Dermis blood vessel endothelial cell (primary cell): ENCODE data around the gene SPTB. TPM values are rescaled to one million over a fixed set of nuclear protein-coding genes. Genes with fewer than 3 reads are reported as not detected.

Source experiments
- DNase-seq: peaks from one replicate; pipeline ENCODE4 v3.0.0; 2010
- total RNA-seq: library from RNA; depleted of rRNA; stranded (reverse); fragments of >200 nt; gene quantifications from 2 replicates; pipeline ENCODE4 v1.2.3, GENCODE V29; 2014

The SPTB gene
- total RNA-seq, 1 donor from 2014 or later = under 0.01 TPM

DNA sequence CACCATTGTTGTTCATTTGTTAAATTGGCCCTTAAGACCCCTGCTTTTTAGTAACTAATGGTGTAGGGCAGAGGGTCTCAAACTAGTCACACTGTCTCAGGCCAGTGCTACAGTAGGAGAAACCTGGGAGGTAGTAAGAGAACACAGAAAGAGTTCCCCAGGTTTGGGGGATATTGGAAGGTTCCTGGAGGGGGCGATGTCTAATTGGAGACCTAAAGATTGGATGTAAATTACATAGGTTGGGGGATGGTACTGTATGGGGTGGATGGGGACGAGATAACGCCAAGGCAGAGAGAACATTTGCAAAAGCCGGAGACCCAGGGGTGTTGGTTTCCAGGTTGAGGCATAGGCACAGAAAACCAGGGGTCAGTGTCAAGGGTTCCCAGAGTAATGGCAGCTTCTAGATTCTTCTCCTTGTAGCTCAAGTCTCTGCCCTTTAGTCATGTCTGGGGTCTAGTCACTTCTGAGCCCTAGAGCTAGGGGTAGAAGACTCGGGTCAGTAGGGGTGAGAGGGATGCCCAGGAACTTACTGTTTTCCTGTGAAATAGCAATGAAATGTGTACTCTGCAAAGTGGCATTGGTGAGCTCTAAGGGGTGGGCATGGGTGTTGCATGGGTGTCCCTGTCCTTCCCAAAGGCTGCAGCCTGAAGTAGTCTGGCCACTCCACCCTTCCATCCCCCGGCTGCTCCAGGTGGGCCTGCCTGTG lies 153.7 kb downstream of the SPTB start:
- no peak for DNase-seq

DNA sequence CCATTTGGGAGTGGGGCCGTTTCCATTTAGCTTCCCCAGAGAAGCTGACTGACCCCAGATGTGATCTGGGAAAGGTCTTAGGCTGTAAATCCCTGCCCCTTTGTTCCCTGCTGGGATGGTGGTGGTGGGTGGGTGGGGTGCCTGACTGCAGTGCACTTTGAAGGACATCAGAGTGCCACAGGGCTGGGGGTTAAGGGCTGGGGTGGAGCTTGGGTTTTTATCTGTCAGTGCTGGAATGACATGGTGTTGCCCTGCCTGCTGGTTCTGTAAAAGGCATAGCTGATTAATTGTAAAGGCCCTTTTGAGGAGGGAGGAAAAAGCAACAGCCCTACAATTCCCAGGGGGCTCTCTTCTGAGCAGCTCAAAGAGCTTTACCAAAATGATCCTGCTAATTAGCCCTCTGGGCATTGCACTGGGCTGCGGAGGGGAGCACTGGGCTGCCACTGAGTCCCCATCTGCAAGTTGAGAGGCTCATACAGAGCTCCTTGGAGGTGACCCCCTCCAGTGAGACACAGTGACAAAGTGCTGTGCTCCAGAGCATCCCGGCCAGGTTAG lies 154.4 kb downstream of the SPTB start:
- DNase-seq = no peak

DNA sequence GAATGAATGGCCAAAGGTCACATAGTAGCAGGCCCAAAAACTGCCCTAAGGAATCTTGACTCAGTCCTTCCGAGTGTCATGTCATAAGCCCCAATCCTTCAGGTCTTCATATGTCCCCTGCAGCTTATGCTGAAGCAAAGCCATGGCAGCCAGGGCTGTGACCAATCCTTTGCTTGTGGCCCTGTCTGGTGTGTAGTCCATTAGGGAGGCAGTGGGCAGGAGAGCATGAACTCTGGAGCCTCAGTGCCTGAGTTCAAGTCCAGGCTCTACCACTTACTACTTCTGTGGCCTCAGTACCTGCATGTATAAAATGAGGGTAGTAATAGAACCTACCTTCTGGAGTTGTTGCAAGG lies 155.2 kb downstream of the SPTB start:
- no peak for DNase-seq

DNA sequence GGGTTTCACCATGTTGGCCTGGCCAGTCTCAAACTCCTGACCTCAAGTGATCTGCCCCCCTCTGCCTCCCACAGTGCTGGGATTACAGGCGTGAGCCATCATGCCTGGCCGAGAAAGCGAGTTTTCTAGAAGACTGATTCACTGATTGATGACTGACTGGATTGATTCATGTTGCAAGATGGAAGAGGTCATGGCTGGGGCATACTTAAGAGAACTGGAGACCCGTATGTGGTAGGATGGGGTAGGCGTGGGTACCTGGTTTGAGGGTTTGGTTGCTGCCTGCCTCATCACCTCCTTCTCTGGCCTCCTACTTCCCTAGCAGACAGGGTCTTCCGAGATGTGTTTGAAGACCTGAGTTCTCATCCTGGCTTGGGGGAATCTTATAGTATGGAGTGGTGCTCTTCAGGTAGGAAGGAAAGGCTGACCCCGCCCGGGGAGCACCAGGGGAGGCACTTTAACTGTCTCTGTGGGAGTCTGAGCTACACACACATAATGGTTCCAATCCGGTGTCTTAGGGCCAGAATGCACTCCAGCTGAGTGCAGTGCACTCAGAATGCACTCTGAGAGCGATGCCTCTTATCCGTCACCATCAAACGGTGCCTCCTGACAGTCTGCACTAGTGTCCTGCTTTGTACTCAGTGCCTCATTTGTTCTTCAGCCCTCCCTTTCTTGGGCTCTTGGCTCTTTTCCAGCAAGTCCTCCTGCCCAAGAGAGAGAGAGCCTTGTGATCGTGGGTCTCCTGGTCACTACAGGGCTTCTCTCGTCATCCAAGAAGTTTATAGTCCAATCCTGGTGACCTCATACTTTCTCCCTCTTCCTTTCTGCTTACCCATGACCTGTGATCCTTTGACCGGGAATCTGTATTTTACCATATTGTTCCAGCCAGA lies 155.8 kb downstream of the SPTB start:
- DNase-seq = no peak

DNA sequence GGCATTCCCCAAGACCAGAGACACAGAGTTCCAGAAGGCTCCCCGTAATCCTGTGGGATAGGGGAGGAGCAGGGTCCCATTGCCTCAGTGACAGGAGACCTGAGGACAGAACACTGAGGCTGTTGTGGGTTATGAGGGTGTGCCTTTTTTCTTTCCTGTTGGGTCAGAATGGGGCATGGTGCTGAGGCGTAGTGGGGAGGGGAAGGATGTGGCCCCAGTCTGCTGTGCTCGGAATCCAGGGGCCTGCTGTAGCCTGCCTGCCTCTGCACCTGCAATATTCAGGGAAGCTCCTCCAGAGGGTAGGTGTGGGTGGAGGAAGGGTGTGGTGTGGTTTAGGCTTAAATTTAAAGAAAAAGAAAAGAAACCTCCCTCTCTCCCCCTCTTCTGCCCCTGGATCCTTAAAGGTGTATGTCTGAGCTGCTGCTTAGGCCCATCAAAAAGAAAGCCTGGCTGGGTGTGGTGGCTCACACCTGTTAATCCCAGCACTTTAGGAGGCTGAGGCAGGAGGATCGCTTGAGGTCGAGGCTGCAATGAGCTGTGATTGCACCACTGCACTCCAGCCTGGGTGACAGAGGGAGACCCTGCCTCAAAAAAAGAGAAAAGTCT lies 156.8 kb downstream of the SPTB start:
- DNase-seq = no peak

DNA sequence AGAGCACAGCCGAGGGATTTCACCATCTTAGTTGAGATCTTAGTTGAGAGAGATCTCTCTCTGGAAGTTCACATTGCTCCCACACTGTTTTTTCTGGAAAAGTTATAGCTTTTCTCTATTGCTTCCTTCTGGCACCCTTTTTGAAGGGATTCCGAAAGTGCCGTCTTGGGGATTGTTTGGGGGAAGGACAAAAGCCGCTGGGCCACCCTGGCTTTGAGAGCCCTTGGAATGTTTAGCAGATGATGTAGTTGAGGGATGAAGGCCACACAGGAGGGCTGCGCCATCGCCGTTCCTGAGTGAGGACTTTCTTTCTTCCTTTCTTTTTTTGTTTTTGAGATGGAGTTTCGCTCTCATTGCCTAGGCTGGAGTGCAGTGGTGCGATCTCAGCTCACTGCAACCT lies 157.8 kb downstream of the SPTB start:
- DNase-seq = no peak

DNA sequence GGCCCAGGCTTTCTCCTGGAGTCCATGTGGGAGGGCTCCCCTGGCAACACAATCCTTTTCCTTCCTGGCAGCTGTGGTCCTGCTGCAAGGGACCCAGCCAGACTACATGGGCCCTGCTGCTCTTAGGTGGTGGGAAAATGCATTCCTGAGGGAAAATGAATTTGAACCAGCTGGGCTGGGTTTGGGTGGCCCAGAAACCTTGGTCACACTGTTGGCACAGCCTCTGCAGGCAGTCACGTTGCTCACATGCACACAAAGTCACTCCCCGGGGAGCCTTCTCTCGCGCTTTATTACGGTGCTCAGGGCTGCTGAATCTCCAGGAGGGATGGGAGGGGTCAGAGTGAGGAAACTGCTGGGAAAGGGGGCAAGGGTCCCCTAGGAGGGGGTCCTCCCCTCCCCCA lies 158.3 kb downstream of the SPTB start:
- DNase-seq = no peak

DNA sequence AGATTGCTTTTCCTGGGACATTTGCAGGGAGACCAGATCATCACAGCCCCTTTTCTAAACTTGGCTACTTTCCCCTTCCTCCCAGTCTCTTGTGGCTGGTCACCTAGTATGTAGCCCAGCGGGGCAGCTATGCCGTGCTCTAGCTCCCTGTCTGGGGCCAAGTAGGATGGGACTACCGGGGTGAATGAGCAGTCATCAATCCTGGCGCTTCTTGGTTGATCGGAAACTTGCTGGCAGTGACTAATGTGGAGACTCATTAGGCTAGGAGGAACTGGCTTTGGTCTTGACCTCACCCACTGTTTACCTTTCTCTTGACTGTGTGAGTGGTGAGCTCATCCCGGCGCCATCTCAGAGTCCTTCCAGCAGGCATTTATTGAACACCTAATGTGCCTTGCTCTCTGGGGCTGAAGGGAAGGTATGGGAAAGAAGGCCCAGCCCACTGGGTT lies 159.6 kb downstream of the SPTB start:
- DNase-seq = peak; percentile 42

DNA sequence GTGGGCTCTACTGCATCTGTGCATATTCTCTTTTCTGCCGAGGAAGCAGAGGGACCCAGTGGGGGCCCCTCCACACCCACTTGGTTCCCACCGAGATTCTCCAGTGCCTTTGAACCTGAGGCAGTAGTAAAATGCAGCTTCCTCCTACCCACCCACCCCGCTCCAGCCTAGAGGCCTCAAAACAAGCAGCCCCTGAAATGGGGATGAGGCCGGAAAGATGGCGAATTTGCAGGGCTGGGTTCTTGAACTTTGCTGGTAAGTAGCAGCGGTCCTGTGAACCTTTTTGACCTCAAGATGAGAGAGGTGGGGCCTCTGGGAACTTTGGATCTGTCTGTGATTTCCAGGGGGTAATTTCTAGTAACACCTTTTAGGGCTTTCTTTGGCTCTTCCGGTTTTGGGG lies 160.1 kb downstream of the SPTB start:
- no peak for DNase-seq

DNA sequence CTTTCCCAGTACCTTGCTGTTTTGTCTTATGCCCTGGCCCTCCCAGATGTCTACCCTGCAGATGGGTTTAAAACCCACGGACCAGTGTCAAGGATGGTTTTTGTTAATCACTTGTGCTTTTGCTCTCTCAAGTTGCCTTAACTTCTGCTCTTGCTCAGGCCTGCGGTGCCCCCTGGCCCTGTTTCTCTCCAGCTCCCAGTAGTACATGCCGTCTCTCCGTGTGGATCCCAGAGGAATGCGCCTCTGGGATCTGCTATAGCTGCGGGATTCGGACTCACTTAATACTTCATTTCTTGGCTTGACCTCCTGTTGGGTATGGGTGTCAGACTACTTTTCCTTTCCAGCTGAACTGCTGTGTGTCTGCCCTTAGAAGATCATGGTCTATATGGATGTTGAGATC lies 160.9 kb downstream of the SPTB start:
- DNase-seq = no peak

DNA sequence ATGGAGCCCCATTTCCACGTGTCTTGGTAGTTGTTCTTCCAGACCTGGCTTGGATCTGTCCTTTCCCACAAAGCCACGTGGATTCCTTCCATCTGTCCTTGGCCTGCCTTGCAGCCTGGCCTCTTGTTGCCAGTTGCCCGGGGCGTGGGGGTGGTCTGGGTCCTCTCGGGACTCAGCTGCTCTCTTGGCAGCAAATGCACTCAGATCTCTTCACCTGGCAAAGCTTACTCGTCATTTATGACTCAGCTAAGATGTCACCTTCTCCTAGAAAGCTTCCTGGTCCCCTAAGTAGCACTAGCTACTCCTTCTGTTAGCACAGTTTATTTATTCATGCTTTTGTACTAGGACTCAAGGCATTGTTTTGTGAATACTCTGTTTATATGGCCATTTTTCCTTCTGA lies 161.8 kb downstream of the SPTB start:
- DNase-seq = no peak

DNA sequence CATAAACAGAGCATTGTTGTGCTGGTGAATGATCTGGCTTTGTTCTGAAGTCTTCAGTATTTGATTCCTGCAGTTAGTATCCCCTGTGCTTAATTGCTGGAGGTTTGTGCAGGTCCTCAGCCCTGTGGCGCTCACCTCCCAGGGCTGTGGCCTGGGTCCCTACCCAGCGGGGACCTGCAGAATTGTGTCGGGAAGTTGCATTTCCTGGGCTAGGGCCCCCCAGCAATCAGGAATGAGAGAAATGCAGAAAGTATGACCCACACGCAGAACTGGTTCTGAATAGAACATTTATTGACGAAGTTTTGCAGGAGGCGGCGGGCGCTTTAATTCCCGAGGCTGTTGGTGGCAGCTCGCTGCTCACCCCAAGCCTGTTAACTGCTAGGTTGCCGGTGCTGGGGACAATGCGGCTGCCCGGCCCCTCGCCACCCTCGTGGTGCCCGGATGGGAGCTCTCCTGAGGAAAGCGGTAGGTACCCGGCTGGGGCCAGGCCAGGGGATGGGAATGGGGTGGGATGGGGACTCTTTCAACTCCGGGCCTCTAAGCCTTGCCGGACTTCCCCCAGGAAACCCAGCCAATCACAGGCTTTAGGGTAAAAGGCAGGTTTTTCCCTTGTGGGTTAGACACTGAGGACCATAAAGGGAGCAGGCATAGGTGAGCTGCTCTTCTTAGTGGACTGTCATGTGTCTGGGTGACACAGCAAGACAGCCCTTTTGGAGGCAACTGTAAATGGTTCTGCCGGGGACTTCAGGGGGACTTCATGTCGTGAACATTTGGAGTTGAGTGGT lies 163.9 kb downstream of the SPTB start:
- no peak for DNase-seq

DNA sequence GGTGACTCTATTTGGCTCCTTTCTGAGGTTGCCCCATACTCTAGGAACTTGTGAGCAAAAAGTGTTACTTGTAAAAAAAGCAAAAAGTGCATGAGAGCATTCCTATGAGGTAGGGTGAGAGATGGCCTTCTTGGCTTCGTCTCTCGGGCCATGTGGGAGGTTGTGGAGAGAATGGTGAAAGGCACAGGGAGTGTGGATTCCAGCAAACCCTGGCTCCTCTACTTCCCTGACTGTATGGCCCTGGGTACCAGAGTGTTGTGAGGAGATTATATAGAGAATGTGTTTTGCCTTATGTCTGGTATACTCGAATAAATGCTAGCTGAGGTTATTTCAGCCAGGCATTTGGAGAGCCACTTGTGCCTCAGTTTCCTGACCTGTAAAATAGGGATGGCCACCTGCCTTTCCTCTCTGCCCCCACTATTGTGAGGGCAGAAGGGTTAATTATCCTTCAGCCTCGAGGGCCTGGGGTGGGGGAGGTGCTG lies 164.5 kb downstream of the SPTB start:
- no peak for DNase-seq

DNA sequence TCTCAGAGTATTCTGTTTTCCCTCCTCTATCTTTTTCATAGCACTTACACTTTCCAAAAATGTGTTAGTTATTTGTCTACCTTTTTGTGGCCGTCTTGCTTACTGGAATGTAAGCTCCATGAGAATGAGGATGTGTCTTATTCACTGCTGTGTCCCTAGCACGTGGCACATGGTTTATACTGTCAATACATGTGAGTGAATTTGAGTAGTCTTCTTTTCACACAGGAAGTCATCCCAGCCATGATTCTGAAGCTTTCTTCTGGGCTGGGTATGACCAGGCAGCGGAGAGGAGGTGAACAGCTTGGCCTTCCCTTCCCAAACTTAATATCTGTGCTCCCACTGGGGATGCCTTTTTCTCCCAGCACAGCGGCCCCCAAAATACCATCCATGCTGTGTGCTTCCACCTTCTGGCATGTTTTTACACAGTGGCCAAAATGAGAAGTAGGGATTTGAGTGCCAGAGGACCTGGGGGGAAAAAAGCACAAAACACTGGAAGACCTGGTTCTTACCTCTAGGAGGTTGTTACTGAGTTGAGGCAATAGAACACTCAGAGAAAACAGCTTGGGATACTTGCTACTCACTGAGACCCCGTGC lies 165.2 kb downstream of the SPTB start:
- DNase-seq = no peak

DNA sequence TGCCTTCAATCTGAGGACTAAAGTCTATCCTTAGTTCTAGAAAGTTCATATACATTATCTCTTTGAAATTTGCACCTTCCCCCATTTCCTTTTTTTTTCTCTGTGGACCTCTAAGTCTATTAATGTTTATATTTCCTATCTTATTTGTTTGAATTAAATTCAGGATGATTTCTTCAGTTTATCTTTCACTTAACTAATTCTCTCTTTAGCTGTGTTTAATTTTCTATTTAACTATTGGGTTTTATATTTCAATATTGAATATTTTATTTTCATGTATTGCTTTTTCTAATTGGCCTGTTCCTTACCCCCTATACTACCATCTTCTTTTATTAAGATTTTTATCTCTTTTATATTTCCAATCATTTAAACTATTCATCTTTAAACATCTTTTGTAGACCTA lies 166.0 kb downstream of the SPTB start:
- DNase-seq = no peak

DNA sequence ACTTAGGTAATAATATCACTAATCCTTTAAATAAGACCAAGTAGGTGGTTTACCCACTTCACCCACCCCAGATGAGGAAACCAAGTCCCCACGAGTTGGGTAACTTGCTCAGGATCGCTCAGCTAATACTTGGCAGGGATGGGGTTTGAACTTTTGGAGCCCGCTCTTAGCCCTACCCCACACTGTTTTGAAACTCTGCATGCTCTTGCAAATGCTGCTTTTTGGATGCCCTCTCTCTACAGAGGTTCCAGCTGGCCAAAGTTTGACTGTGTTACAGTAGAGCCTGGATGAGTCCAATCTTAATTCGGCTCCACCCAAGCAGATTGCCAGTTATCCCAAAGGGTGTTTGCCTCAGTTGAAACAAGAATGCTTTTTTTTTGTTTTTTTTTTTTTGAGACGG lies 168.7 kb downstream of the SPTB start:
- DNase-seq = no peak

DNA sequence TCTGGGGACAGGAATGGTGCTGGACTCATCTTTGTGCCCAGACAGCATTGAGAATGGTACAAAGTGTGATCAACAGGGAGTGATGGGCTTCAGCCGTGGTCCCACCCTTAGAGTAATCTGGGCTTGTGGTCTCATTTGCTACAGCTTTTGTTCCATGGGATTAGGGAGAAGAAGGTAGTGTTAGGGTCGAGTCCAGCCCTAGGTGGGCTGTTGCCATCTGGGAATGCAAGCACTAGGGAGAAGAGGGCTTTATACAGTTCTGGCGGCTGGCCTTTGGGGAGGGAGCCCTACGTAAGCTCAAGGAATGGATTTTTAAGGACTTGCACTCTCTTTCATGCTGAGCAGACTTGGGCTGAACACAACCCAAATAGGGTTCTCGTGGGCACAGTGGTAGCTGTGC lies 170.6 kb downstream of the SPTB start:
- no peak for DNase-seq

DNA sequence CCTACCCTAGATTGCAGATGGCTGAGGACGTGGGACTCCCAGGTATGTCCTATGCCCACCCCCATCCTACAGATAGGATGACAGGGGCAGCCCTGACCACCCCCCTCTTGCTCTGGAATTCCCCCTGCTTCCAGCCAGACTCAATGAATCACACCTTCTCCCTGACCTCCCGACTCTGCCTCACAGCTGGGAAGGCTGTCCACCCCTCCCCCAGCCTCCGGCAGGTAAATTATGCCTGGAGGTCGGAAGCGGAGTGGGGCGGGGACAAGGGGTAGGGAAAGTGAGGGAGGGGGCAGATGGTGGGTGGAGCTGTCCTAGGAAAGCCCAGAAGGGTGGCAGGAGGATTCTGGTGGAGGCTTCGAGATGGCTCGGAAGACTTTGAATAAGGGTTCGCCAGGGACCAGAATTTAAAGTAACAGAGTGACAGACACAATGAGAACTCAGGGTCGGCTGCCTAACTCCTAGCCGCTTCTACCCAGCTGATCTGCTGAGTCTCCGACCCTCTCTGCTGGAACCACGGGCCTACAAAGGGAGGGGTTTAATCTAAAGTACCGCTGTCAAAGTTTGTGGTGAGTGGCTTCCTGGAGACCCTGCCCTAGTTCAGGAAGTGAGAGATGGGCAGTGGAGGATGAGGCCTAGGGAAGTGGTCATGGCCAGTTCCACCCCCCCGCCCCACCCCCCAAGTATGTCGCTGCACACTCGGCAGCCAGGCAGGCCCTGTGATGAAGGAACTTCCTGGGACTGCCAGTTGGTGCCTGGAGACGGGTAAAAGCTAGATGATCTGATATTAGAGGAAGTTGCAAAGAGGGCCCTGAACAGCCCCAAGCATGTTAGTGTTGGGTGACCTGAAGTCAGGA lies 171.3 kb downstream of the SPTB start:
- no peak for DNase-seq

DNA sequence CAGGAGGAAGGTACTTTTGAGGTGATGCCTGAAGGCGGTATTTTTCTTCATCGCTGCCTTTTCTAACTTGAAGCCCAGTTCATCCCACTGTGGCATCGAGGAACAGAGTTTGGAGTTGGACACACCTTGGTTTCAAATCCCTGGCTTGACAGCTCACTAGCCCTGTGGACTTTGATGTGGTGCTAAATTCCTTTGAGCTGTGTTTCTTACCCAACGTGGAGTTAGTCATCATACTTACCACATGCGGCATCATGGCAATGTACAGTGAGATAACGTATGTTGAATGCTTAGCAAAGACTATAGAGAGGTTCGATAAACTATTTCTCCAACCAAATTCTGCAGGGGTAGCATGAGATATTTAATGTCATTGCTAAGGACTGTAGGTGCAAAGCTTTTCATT lies 172.0 kb downstream of the SPTB start:
- no peak for DNase-seq

DNA sequence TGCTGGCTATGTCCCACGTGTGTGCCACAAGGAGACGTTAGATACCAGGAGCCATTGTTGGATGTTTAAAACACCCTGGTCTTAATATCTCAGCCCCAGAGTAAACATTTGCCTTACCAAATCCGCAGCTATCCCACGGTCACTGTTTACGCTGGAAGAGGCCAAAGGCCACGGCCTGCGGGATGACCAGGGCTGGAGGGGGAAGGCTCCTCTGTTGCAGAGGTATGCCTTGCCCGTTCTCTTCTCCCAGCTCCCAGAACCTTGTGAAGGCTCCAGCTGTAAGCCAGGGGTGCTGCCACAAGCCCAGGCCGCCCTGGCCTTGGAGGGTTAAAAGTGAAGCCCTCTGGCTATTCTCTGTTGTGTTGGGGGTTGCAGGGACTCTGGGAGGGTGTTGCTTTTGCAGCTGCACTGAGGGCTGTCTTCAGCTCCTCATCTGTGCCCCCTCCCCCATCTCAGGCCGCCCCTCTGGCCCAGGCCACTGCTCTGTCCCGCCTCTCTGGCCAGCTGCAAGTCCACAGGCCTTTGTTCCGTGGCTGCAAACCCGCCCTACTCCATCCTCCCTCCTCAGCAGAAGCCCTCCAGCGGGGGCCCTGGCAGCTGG lies 173.0 kb downstream of the SPTB start:
- no peak for DNase-seq

DNA sequence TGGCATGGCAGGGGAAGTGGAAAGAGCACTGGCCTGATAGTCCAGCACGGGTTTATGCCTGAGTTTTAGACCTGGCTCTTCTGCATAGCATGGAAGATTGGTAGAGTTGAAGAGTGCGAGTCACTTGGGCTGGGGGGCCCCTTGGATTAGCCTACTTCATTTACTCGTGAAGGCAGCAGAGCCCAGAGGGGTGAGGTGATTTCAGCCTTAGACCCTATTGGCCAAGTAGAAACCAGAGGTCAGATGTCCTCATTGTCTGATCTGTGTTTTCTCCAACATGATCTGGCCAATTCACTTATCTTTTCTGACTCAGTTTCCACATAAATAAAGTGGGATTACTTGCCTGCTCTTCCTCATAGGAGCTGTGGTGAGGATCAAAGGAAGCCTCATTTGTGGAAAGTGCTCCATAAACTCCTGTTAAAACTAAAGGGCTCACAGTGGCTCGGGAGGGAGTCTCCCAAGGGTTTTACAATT lies 173.6 kb downstream of the SPTB start:
- DNase-seq = no peak
